OCI-LY1 (cell line): Measurements from ENCODE around the gene DLGAP4.

Experiments used
- H2AFZ ChIP-seq: fragments of 200-600 bp; sonication (generic), shearing (Covaris generic); 2 replicates; pipeline ENCODE4 v1.6.0; 2014; ENCODE audit warnings: antibody characterized with exemption, mild to moderate bottlenecking, low read length
- H3F3A ChIP-seq: fragments of 200-600 bp; sonication (generic), shearing (Covaris generic); 2 replicates; pipeline ENCODE4 v1.6.0; 2014; ENCODE audit warnings: mild to moderate bottlenecking, antibody characterized with exemption, low read length, moderate library complexity; ENCODE audit not compliant: insufficient read depth
- H3K27ac ChIP-seq: fragments of 200-600 bp; sonication (generic); 2 replicates; pipeline ENCODE4 v1.5.1; 2014; ENCODE audit warnings: low read length, mixed run types, mild to moderate bottlenecking, low read depth; ENCODE audit not compliant: poor library complexity, severe bottlenecking
- H3K27me3 ChIP-seq: fragments of 200-600 bp; sonication (generic); 2 replicates; pipeline ENCODE4 v1.6.0; 2014; ENCODE audit warnings: antibody characterized with exemption, mild to moderate bottlenecking, low read length, moderate library complexity; ENCODE audit not compliant: insufficient read depth
- H3K36me3 ChIP-seq: fragments of 200-600 bp; sonication (generic); 2 replicates; pipeline ENCODE4 v1.6.1; 2014; ENCODE audit warnings: mild to moderate bottlenecking, antibody characterized with exemption, low read length, moderate library complexity, mixed read lengths; ENCODE audit not compliant: insufficient read depth
- H3K4me1 ChIP-seq: fragments of 200-600 bp; sonication (generic); 2 replicates; pipeline ENCODE4 v1.5.1; 2014; ENCODE audit warnings: mild to moderate bottlenecking, low read length, moderate library complexity; ENCODE audit not compliant: insufficient read depth, severe bottlenecking
- H3K4me2 ChIP-seq: fragments of 200-600 bp; sonication (generic), shearing (Covaris generic); 2 replicates; pipeline ENCODE4 v1.6.1; 2014; ENCODE audit warnings: low read length
- H3K4me3 ChIP-seq: fragments of 200-600 bp; sonication (generic); 2 replicates; pipeline ENCODE4 v1.5.1; 2014; ENCODE audit warnings: low read length, low read depth, mild to moderate bottlenecking, mixed read lengths; ENCODE audit not compliant: poor library complexity, severe bottlenecking
- H3K79me2 ChIP-seq: fragments of 200-600 bp; shearing (Covaris generic); 2 replicates; pipeline ENCODE4 v1.6.1; 2016; ENCODE audit warnings: mixed run types, low read length, mixed read lengths; ENCODE audit not compliant: insufficient read depth
- H3K9ac ChIP-seq: fragments of 200-600 bp; sonication (generic), shearing (Covaris generic); 2 replicates; pipeline ENCODE4 v1.6.1; 2014; ENCODE audit warnings: mild to moderate bottlenecking, low read length, mixed read lengths
- H3K9me2 ChIP-seq: fragments of 200-600 bp; sonication (generic), shearing (Covaris generic); 2 replicates; pipeline ENCODE4 v1.6.1; 2014; ENCODE audit warnings: low read depth, mild to moderate bottlenecking, low read length, mixed read lengths
- H3K9me3 ChIP-seq: fragments of 200-600 bp; shearing (Covaris generic); 2 replicates; pipeline ENCODE4 v1.6.1; 2014; ENCODE audit warnings: low read length, mixed read lengths
- H4K20me1 ChIP-seq: fragments of 200-600 bp; sonication (generic), shearing (Covaris generic); 2 replicates; pipeline ENCODE4 v1.6.0; 2016; ENCODE audit warnings: mild to moderate bottlenecking, low read length; ENCODE audit not compliant: insufficient read depth
- CTCF ChIP-seq: fragments of 200-600 bp; sonication (generic), shearing (Covaris generic); IDR thresholded peaks from 2 replicates; pipeline ENCODE4 v1.5.1; 2017; ENCODE audit warnings: mild to moderate bottlenecking, antibody characterized with exemption, low read length, moderate library complexity, mixed read lengths
- EZH2 ChIP-seq: fragments of 200-600 bp; sonication (generic), shearing (Covaris generic); IDR thresholded peaks from 2 replicates; pipeline ENCODE4 v1.8.0; 2017; ENCODE audit warnings: borderline replicate concordance, mixed run types, mild to moderate bottlenecking, antibody characterized with exemption, low read length, moderate library complexity, mixed read lengths

The DLGAP4 gene

DNA sequence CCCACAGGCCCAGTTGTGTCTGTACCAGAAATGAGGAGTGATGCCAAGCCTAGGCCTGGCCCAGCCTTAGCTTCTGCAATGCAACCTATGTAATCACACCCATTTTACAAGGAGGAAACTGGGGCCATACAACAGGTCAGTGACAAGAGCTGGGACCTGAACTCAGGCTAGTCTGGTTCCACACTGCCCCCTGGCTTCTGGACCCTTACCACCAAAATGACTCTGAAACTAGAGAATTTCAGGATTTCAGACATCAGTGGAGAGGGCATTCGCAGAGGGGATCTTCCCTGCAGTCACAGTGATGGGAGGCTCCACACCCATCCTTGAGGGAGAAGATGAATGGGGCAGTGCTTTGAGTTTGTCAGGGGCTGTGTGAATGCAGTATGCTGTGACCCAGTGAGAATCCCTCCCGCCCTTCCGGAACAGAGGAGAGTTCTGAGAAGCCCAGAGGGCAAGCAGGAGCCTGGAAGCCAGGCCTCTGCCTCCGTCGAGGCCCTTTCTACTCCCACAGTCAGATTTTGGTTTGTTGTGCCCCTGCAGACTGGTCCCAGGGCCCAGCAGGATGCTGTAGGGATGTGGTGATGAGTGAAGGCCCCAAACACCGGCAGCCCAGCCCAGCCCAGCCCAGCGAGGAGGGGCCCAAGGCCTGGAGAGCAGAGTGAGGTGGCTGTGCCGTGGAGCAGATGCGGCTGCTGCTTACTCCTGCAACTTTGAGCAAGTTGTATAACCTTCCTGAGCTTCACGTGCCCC, 187.1 kb downstream of the DLGAP4 start:
- Histone ChIP-seq H3K9me2 (no peaks in the 10 kb centered on the region), H3K9me3 (no peaks in the 10 kb centered on the region), H3K9ac (no peak overlapping the region), H3K27me3 (no peaks in the 10 kb centered on the region), H4K20me1 (no peaks in the 10 kb centered on the region), H3K27ac (no peak overlapping the region), H2AFZ (no peak overlapping the region), H3K4me1 (no peaks in the 10 kb centered on the region), H3F3A (no peaks in the 10 kb centered on the region), H3K36me3 (no peaks in the 10 kb centered on the region), H3K79me2 (no peaks in the 10 kb centered on the region), H3K4me2 (no peak overlapping the region), H3K4me3 (no peak overlapping the region)
- TF ChIP-seq CTCF (peak; percentile 32; the same call in 1 of the 2 replicates), EZH2 (no peak)

- no peak overlapping the region for H2AFZ ChIP-seq
- no peak overlapping the region for H3K9ac ChIP-seq
- no peak for TF ChIP-seq CTCF
- TF ChIP-seq EZH2 = no peak
- no peaks in the 10 kb centered on the region for H3K27me3 ChIP-seq
- no peaks in the 10 kb centered on the region for H4K20me1 ChIP-seq
- no peak overlapping the region for H3K4me3 ChIP-seq
- no peaks in the 10 kb centered on the region for H3K9me3 ChIP-seq
- H3K27ac ChIP-seq = no peak overlapping the region
- H3K9me2 ChIP-seq = no peaks in the 10 kb centered on the region
- H3K4me1 ChIP-seq = no peaks in the 10 kb centered on the region
- H3K36me3 ChIP-seq = no peaks in the 10 kb centered on the region
- no peaks in the 10 kb centered on the region for H3F3A ChIP-seq
- no peak overlapping the region for H3K4me2 ChIP-seq
- no peaks in the 10 kb centered on the region for H3K79me2 ChIP-seq
Measured at GRCh38 chr20:36493801-36494114, 187.6 kb downstream of the DLGAP4 start.

GRCh38 chr20:36496707-36497669, 190.8 kb downstream of the DLGAP4 start:
- H3F3A ChIP-seq = no peaks in the 10 kb centered on the region
- H3K9me3 ChIP-seq = no peaks in the 10 kb centered on the region
- no peak for TF ChIP-seq CTCF
- TF ChIP-seq EZH2 = no peak
- H3K27ac ChIP-seq = no peak overlapping the region
- no peaks in the 10 kb centered on the region for H3K79me2 ChIP-seq
- H3K4me2 ChIP-seq = no peak overlapping the region
- no peaks in the 10 kb centered on the region for H3K4me1 ChIP-seq
- no peak overlapping the region for H2AFZ ChIP-seq
- H3K9me2 ChIP-seq = no peaks in the 10 kb centered on the region
- H3K4me3 ChIP-seq = no peak overlapping the region
- H3K27me3 ChIP-seq = no peaks in the 10 kb centered on the region
- no peak overlapping the region for H3K9ac ChIP-seq
- no peaks in the 10 kb centered on the region for H4K20me1 ChIP-seq
- no peaks in the 10 kb centered on the region for H3K36me3 ChIP-seq
